Sciatic nerve (tissue), 2 donors: ENCODE measurements around the gene CMSS1. TPM values are rescaled to one million over a fixed set of nuclear protein-coding genes. Genes with fewer than 3 reads are reported as not detected.

ENCODE experiments used
- ATAC-seq: fragments of 200-7000 bp; cut with Tn5 transposase; one replicate; pipeline ENCODE4 v1.9.1; 2020; ENCODE audit warnings: mild to moderate bottlenecking, moderate library complexity
- DNase-seq: peaks from one replicate; pipeline ENCODE4 v3.0.0-alpha.2; 2020; ENCODE audit warnings: low spot score
- intact Hi-C: fragments of 100-400 bp; cut with DNase I; formaldehyde crosslinking; loops from one replicate; pipeline ENCODE4 v1.14.2; 2022
- total RNA-seq: library from RNA; stranded (reverse); fragmentation: NEBNext Ultra II Directional; extraction: Animal tissue kit (Norgen Biotek cat#: 25700); gene quantifications from one replicate; pipeline ENCODE4 v1.2.1, GENCODE V29; 2021
- donor health status: DM: no; HTN: no; CAD: no.
- donor health status: DM: no; HTN: no; CAD: no.

The CMSS1 gene
- total RNA-seq, 1 donor from 2014 or later: 26.7 TPM

- intact Hi-C loops: no loop called here
- DNase-seq (peak; percentile 83), ATAC-seq (peak; percentile 86)
Observed at GRCh38 chr3:99920481-99921376, 103.1 kb downstream of the CMSS1 start.

- DNase-seq (no peak), ATAC-seq (no peak)
- intact Hi-C loops: no loop called here
Observed at GRCh38 chr3:99921377-99921695, 103.7 kb downstream of the CMSS1 start.

- intact Hi-C loops: no loop called here
- no peak for DNase-seq
- no peak for ATAC-seq
Observed at GRCh38 chr3:99921986-99922385, 104.3 kb downstream of the CMSS1 start.

DNA sequence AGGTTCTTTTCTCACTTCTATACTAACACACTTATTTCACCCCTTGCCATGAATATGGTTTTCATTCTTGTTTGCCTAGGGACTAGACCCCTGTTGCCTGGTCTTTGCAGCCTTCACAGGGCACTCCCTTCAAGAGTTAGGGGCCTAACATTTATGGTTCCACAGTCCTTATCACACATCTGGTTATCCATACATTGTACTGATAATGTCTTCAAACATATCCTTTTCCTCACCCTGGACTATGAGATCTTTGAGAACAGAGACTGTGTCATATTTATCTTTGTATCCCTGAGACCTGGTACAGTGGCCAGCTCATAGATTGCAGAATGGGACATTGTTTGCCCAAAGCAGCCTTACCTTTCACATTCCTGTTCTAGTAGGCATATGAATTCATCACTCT lies 106.2 kb downstream of the CMSS1 start:
- intact Hi-C loops: no loop called here
- ATAC-seq: no peak
- DNase-seq: no peak

GRCh38 chr3:99925584-99926230 lies 108.0 kb downstream of the CMSS1 start:
- intact Hi-C loops: no loop called here
- no peak for DNase-seq
- peak; percentile 11 for ATAC-seq

- DNase-seq (no peak), ATAC-seq (peak; percentile 8)
- intact Hi-C loops: no loop called here
Observed at GRCh38 chr3:99927671-99928457, 110.2 kb downstream of the CMSS1 start.

DNA sequence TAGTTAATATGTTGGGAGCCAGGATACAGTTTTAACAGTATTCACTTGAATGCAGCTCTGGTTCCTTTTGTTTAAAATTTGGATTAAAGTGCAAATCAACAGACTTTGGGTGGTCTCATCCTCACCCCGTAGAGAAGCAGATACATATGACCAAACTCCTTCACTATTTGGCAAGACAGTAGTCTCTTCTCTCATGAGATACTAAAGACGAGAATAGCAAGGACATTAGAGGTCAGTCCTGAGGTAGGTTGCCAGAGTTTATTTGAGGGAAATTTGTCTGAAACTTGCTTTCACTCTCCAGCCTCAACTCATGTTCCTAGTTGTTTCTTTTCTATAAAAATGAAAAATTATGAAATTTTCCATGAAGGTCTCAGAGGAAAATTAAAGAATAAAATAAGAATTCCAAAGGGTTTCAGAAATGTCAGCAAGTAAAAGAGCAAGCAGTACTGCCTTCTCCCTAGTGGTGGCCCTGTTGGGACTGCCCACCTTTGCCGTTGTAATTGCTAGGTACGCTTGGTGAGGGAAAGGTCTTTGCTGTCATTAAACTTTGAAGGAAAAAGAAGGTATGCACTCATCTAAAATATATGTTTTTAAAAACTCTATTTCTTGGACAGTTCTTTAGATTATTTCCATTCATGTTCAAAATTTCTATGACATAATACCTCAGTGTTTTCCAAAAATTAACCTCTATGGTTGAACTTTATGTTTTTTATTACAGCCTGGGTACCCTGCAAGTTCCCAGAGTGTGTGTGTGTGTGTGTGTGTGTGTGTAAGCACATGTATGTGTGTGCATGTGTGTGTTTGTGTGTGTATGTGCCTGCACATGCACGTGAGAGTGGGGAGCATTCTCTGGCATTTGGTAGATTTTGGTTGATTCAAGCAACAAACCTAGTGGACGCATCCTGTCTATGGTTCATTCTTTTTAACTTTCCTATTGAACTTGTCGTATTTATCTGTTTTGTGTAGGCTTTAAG lies 111.4 kb downstream of the CMSS1 start:
- intact Hi-C loops: no loop called here
- ATAC-seq (peak; percentile 81), DNase-seq (no peak)

DNA sequence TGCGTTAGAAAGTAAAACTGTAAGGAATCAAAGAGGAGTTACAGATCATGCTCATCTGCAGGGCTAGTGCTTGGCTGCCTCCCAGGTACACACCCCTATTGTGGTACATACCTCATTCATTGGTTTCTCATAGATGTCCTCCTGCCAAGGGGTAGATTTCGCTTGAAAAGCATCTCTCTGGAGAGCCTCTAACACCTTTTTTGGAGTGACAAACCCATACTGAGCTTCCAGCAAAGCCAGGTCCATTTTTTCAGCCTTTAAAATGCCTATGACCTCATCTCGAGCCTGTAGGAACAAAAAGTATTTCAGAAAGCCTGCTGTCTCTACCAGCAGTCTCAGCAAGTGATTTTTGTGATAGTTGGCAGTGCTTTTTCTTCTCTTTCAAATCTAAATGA lies 112.1 kb downstream of the CMSS1 start:
- DNase-seq: peak; percentile 77
- ATAC-seq: peak; percentile 84
- intact Hi-C loops: no loop called here

- DNase-seq: no peak
- ATAC-seq: no peak
- intact Hi-C loops: no loop called here
Observed at GRCh38 chr3:99931059-99931458, 113.4 kb downstream of the CMSS1 start.

DNA sequence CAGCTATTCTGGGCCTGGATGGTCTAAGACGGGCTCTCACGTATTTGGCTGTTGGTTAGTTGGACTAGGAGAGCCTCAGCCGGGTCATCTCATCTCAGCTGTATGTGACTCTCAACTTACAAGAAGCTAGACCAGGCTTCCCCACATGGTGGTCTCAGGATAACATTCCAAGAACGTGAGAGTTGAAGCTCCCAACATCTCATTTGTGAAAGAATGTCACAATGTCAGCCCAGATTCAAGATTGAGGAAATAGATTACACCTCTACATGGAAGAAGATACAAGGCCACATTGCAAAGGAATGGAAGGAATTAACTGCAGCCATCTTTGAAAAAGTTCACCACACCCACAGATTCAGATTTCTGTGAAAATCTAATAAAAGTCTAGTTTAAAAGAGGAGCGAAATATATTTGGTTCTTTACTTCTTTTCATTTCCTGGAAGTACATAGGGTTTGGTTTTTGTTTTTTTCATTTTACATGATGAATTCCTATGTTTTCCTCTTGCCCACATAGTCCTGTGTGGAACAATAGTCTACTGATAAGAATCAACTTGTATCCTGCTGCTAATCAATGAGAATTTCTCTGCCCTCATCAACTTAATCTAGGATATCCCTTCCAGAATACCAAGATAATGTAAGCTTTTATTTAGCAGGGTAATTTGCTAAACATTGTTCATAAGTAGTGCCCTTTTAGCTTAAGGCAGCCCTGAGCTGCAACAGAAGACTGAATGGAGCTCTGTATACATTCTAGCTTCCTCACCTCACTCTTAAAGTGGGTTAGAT lies 116.5 kb downstream of the CMSS1 start:
- DNase-seq: no peak
- ATAC-seq: no peak
- intact Hi-C loops: no loop called here

DNA sequence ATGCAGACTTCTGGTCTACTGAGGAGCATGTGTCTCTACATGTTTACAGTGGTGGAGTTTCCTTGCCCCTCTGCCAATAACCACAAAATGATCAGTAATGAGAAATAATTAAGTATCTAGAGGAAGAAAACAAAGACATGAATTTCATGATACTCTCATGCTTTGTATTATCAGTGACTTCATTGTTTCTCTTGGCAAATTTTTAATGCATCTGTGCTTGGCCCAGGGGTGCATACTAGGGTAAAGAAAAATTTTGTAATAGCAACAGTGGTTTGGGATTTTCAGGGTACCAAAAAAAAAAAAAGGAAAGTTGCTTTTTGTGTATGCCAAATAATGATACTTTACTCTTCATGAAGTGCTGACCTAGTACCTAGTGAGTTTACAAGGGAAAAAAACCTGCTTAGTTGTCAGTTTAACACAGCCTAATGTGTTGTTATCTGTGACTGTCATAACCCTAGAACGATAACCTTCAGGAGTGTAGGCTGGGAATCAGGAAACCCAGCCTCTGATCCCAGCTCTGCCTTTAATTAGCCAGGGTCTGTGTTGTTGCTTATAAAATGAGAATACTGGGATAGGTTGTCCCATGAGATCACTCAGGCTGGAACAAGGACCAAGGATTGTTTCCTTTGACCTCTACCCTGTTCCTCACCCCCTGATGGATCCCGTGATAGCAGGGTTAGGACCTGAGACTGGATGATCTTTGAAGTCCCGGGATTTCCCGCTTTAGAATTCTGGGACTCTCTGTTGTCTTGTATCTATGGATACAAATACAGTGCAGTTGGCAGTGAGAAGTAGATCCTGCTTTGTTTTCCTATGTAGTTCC lies 117.5 kb downstream of the CMSS1 start:
- DNase-seq (no peak), ATAC-seq (peak; percentile 78)
- intact Hi-C loops: no loop called here

- ATAC-seq (no peak), DNase-seq (no peak)
- intact Hi-C loops: no loop called here
Observed at GRCh38 chr3:99938270-99938911, 120.7 kb downstream of the CMSS1 start.

DNA sequence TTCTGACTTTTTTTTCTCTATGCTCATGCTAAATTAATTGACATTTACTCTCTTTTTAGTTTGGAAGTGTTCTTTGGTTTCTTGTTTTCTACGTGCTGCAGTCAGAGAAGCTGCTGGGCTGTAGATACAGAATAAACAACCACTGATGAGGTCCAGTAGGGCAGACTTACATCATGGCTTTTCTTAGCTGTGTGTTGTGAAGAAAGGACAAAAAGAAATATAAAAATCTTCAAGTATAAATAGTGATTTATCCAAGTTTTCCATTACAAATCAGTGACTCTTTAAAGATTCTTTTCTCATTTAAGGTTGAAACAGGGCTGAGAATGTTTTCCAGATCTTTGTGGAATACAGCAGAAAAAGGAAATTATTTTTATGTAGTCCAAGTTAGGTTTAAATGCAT lies 122.2 kb downstream of the CMSS1 start:
- intact Hi-C loops: no loop called here
- DNase-seq (no peak), ATAC-seq (peak; percentile 50)

- intact Hi-C loops: no loop called here
- DNase-seq (no peak), ATAC-seq (peak; percentile 51)
Observed at GRCh38 chr3:99940350-99940749, 122.7 kb downstream of the CMSS1 start.

DNA sequence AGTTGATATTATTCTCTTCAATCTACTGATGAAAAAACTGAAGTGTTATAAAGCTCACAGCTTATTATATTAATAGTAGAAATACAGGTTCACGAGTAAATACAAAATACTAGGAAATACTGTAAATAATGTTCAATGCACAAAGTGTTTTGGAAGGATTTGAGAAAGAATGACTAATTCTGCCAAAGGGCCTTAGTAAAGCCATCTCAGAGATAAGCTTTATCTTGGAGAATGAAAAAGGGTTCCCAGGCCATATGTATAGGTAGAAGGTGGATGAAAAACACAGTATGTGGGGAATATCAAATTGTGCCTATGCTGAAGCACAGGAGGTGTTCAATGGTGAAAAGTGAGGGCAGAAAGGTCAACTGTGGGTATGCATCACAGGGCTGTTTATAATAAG lies 123.5 kb downstream of the CMSS1 start:
- ATAC-seq (no peak), DNase-seq (no peak)
- intact Hi-C loops: no loop called here

DNA sequence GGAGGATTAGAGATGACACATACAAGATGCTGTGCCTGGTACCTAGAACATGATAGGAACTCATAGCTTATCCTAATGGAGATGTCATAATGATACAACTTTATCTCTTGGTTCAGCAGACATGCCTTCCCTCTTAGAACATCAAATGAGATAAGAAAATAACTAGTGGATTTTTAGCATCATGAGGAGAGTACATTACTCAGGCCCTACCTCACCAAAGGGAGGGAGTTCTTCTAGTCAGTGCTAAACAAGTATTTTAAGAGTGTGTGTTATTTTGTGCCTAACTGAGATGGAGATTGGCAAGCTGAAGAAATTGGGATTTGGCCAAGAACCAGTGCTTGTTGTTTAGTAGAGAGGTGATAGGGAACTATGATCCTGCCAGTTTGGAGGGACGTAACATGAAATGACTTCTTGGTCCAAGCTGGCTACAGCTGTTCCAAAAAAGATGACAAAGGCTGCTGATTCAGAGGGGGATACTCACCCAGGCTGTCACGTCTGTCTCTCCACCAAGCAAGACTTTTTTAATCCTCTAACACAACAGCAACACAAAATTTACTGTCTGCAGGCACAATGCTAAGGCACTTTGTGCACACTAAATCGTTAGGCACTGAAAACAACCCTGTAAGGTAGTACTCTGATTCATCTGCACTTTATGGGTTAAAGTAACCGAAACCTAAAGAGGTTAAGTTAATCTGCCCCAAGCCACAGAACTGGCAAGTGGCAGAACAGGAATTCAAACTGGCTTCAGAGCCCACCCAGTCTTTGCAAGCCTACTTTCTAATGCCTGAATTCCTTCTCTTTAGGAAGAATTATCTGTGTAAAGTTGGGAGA lies 126.5 kb downstream of the CMSS1 start:
- intact Hi-C loops: no loop called here
- no peak for DNase-seq
- ATAC-seq: no peak
